Fibroblast of pulmonary artery (primary cell): ENCODE measurements around the gene POLE.

Experiments
- DNase-seq: peaks from one replicate; pipeline ENCODE4 v3.0.0-alpha.2; 2010; ENCODE audit warnings: low read depth
- H3K4me3 ChIP-seq: replicated peaks from 2 replicates; pipeline ENCODE4 v1.5.1; 2011; ENCODE audit warnings: low read depth, mild to moderate bottlenecking, control low read depth, low read length, moderate library complexity
- TF ChIP-seq, protein P1 (sequence below): IDR thresholded peaks from 2 replicates; pipeline ENCODE4 v1.5.1; 2011; ENCODE audit warnings: mild to moderate bottlenecking, control low read depth, low read length, inconsistent platforms; ENCODE audit errors: missing control alignments

The POLE gene

DNA sequence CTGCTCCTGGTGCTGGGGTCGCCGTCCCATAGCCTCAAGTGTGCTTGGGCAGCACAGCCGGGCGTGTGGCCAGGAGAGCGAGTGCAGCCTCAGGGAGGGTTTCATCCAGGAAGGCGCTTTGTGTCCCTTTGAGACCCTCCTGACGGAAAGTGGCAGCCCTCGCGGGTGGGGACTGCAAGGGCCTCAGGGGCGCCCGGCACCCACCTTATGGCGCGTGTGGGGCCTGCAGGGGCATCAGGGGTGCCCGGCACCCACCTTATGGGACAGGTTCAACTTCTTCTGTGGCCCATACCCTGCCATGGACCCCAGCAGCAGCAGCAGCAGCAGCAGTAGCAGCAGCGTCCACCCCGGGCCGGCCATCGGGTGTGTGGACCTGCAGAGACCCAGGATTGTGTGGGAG lies 81.2 kb downstream of the POLE start:
- DNase-seq = no peak
- TF ChIP-seq, protein P1, sequence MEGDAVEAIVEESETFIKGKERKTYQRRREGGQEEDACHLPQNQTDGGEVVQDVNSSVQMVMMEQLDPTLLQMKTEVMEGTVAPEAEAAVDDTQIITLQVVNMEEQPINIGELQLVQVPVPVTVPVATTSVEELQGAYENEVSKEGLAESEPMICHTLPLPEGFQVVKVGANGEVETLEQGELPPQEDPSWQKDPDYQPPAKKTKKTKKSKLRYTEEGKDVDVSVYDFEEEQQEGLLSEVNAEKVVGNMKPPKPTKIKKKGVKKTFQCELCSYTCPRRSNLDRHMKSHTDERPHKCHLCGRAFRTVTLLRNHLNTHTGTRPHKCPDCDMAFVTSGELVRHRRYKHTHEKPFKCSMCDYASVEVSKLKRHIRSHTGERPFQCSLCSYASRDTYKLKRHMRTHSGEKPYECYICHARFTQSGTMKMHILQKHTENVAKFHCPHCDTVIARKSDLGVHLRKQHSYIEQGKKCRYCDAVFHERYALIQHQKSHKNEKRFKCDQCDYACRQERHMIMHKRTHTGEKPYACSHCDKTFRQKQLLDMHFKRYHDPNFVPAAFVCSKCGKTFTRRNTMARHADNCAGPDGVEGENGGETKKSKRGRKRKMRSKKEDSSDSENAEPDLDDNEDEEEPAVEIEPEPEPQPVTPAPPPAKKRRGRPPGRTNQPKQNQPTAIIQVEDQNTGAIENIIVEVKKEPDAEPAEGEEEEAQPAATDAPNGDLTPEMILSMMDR = no peak
- no peak overlapping the region for H3K4me3 ChIP-seq

DNA sequence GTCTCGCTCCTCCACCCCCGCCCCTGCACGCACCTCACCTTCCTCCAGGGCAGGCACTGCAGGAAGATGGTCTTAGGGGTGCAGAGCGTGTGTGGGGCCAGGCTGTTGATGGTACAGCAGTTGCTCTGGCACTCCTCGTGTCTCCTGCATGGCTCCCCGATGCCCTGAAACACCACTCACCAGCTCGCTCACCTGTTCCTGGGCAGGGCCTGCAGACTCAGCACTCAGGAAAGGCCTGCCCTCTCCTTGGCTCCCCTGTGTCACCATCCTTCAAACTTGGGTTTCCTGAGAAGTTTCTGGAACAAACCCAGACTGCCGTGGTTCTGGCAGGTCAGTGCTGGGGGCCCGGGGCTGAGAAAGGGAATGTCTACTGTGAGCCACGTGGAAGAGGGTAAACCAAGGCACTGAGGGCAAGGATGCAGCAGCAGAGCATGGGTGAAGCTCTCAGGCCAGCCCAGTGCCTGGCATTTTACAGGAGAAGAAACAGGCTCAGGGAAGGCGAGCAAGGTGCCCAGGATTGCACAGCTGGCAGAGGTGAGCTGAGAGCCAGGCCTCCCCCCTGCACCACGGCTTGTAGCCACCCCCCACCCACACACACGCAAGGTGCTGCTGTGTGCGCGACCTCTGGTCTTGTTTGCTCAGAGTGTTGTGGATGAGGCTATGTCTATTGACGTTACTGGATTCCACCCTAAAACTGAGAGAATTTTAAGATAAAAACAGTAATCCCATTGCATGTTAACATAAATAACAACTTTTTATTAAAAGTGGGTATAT lies 82.3 kb downstream of the POLE start:
- TF ChIP-seq, protein P1 = no peak
- no peak overlapping the region for H3K4me3 ChIP-seq
- DNase-seq = no peak

DNA sequence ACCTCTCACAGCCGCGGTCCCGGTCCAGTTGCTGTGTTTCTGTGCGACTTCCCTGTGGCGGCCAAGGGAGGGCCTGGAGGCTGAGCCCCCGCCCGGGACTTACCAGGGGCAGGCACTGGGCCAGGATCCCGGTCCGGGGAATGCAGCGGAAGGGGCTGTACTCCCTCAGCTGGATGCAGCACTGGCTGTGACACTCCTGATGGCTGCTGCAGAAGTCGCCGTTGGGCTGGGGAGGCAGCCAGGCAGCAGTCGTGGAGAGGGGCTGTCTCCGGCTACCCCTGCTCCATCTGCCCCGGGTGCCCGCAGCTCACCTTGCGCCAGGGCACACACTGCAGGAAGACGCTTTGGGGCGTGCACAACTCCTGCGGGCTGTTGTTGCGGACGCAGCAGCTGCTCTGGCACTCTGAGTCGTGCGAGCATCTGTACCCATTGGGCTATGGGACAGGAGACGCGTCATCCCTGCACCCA lies 83.0 kb downstream of the POLE start:
- no peak overlapping the region for H3K4me3 ChIP-seq
- TF ChIP-seq, protein P1 = no peak
- DNase-seq = no peak

DNA sequence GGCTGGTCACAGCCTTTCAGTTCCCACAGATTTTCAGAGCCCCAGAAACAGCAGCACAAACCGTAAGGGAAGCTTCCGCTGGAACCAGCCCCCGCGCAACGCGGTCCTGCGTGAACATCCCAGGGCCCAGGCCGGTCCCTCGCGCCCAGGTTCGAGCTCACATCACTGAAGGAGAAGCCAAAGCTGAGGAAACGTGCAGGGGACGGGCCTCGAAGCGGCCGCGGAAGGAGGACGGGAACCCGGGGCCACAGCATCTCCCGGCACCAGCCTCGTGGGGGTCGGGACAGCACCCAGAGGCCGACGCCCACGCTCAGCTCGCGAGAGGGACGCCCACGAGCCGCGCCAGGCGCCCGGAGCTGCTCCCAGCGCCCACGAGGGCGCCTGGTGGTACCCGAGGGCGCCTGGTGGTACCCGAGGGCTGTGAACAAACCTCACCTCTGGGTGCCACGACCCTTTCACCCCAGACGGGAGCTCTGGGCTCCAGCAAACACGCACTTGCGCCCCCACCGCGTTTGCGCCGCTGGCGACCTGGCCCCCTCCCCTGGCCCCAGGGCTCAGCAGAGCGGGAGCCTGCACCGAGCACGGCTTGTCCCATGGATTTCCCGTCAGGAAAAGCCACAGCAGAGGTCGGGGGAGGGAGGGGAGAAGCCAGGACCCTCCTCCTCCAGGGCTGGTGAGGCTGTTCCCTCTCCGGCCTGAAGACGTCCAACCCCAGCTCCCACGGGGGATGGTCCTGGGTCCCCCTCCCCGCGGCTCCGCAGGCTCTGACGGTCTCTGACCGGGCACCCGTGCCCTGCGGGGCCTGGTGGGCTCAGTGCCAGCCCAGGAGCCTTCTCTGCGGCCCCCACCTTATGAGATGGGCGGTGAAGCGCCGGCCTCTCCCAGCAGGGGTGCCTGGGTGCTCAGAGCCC lies 83.6 kb downstream of the POLE start:
- TF ChIP-seq, protein P1 = no peak
- H3K4me3 ChIP-seq = no peak overlapping the region
- DNase-seq = no peak

DNA sequence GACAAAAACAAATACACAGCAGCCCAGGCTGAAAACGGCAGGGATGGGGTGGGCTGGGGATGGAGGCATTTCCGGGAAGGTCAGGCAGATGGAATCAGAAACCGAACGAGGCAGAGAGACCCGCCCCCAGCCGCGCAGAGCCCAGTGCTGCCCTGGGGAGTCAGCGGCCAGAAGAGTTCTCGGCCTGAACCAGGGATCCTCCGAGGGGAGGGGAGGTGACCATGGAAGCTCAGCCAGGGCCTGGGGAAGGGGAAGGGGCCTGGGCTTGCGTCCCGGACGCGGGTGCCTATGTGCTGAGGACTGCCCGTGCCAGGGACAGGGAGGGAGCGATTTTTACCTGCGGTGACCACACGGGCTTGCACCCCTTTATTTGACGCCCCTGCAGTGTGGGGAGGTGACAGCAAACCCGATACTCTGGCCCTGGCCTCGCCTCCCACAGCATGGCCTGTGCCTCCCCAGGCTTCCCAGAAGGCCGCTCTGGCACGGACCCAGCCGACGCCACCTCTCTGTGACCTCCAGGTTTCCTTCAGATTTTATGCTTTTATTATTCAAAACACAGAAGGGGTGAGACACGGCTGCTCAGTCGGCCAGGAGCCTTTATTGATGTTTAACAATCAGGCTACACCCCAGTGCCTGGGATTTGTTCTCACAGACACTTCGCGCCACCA lies 84.4 kb downstream of the POLE start:
- TF ChIP-seq, protein P1 = no peak
- H3K4me3 ChIP-seq = no peak overlapping the region
- DNase-seq = no peak

DNA sequence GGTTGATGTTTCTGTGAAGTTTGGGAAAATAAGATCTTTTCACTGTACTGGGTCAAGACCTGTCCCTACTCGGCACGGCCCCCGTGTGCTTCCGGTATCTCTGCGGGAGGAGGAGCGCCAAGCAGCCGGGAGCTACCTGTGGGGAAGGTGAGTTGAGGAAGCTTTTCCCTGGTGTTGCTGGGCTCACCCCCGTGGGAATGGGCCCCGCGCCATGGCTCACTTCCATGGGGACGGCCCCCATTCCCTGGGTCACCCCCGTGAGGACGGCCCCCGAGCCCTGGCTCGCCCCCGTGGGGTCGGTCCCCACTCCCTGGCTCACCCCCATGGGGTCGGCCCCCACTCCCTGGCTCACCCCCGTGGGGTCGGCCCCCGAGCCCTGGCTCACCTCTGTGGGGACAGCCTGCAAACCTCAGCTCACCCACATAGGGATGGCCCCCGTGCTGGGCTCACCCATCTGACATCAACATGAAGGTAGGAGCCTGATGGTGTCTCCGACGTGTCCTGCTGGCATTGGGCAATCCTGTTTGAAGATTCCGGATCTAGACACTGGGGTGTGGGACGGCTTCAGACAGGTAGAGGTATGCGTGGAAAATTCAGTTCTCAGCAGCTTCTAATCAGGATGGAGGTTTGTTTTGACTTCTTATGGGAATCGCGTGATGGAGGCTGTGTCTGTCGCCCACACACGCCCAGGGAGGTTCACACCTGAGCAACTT lies 85.8 kb downstream of the POLE start:
- TF ChIP-seq, protein P1 = no peak
- no peak for DNase-seq
- H3K4me3 ChIP-seq = no peak overlapping the region
